ENCODE results near the gene SBF2.

DNA sequence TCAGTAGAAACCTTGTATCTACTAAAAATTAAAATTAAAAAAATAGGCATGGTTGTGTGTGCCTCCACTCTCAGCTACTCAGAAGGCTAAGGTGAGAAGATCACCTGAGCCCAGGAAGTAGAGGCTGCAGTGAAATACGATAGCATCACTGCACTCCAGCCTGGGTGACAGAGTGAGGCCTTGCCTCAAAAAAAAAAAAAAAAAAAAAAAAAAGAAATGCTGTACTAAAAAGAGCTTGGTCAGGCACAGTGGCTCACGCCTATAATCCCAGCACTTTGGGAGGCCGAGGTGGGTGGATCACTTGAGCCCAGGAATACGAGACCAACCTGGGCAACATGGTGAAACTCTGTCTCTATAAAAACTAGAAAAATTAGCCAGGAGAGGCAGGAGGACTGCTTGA, 36.5 kb downstream of the SBF2 start:
- TF ChIP-seq CTCF (IDR thresholded peaks at IDR 0.05) (no peak), POLR2A (IDR thresholded peaks at IDR 0.05) (no peak), EP300 (IDR thresholded peaks at IDR 0.05) (no peak)

All from tibial nerve (tissue), 4 donors.